GM12801 (cell line): ENCODE results near the gene GRID1.

ENCODE experiments used
- CTCF ChIP-seq: IDR thresholded peaks from one replicate; pipeline ENCODE4 v1.5.1; 2011; ENCODE audit warnings: control low read depth; ENCODE audit not compliant: insufficient read length; ENCODE audit errors: extremely low read depth

The GRID1 gene

GRCh38 chr10:86344281-86344680 is 22.3 kb downstream of the GRID1 start:
- no peak for TF ChIP-seq CTCF

- no peak for TF ChIP-seq CTCF
Observed at GRCh38 chr10:86343761-86344160, 22.8 kb downstream of the GRID1 start.

- TF ChIP-seq CTCF = no peak
Observed at GRCh38 chr10:86342111-86342863, 24.3 kb downstream of the GRID1 start.

GRCh38 chr10:86341361-86341811 is 25.2 kb downstream of the GRID1 start:
- no peak for TF ChIP-seq CTCF

GRCh38 chr10:86340991-86341260 is 25.7 kb downstream of the GRID1 start:
- TF ChIP-seq CTCF = no peak

GRCh38 chr10:86340176-86340990 is 26.2 kb downstream of the GRID1 start:
- no peak for TF ChIP-seq CTCF

- TF ChIP-seq CTCF = no peak
Observed at GRCh38 chr10:86339226-86339865, 27.2 kb downstream of the GRID1 start.
